A549 (cell line): ENCODE results near the gene PATE2.

Source experiments
- CEBPB ChIP-seq, 2 experiments: fragments of >200 bp in 1 of 2; sonication (Bioruptor Twin) in 1 of 2; formaldehyde crosslinking in 1 of 2; IDR thresholded peaks; 2 replicates each; pipeline ENCODE4 v1.6.1; 2012 to 2016
- CHD2 ChIP-seq: fragments of 150-350 bp; IDR thresholded peaks from 2 replicates; pipeline ENCODE4 v1.6.1; 2014; ENCODE audit warnings: low read length; ENCODE audit not compliant: partially characterized antibody
- CTCF ChIP-seq: fragments of >200 bp; sonication (Bioruptor Twin); formaldehyde crosslinking; IDR thresholded peaks from 3 replicates; pipeline ENCODE4 v1.5.1; 2016
- HDAC2 ChIP-seq: fragments of 200-600 bp; sonication (generic); IDR thresholded peaks from 2 replicates; pipeline ENCODE4 v1.6.1; 2016
- HOXA7 ChIP-seq: fragments of 250-450 bp; sonication (Bioruptor Pico); IDR thresholded peaks from 2 replicates; pipeline ENCODE4 v1.5.0; 2020; ENCODE audit warnings: mild to moderate bottlenecking, moderate library complexity
- MAX ChIP-seq: IDR thresholded peaks from 2 replicates; pipeline ENCODE4 v1.6.1; 2012
- NR3C1 ChIP-seq: fragments of >200 bp; sonication (Bioruptor Twin); formaldehyde crosslinking; IDR thresholded peaks from 3 replicates; pipeline ENCODE4 v1.6.1; 2017
- POLR2A ChIP-seq: IDR thresholded peaks from 2 replicates; pipeline ENCODE4 v1.6.1; 2012; ENCODE audit warnings: mild to moderate bottlenecking, low read length
- POLR2AphosphoS2 ChIP-seq: conservative IDR thresholded peaks from 2 replicates; pipeline ENCODE4 v1.6.1; 2012; ENCODE audit warnings: low read length, improper control_type of control experiment, inconsistent platforms
- RCOR1 ChIP-seq: fragments of 150-350 bp; IDR thresholded peaks from 2 replicates; pipeline ENCODE4 v1.6.1; 2014; ENCODE audit warnings: antibody characterized with exemption, low read length, low read depth
- RFX5 ChIP-seq: fragments of 450-650 bp; IDR thresholded peaks from 2 replicates; pipeline ENCODE4 v1.7.1; 2014; ENCODE audit warnings: antibody characterized with exemption, mild to moderate bottlenecking, moderate library complexity

GRCh38 chr11:125778728-125779127 lies at the start of gene PATE2:
- no peak for TF ChIP-seq POLR2A
- no peak for TF ChIP-seq CTCF
- no peak for TF ChIP-seq HDAC2
- no peak for TF ChIP-seq CHD2
- TF ChIP-seq RFX5: no peak
- TF ChIP-seq HOXA7 (CRISPR knock-in tag): no peak
- TF ChIP-seq MAX: no peak
- no peak for TF ChIP-seq CEBPB (IDR thresholded peaks at IDR 0.05)
- no peak for TF ChIP-seq RCOR1
- no peak for TF ChIP-seq POLR2AphosphoS2
- TF ChIP-seq NR3C1: no peak
